ENCODE data around the gene ETFDH.
"Not testable (repeated sequence)": the region's sequence is repeated elsewhere in the genome, so short reads cannot be mapped to it uniquely, and the experiment has no call there.

Gene ETFDH

GRCh38 chr4:158671915-158672806 lies at the start of gene ETFDH:
Gene ETFDH, plus strand, starts transcription at chr4:158672296. Its CDS starts 161 bp downstream, at chr4:158672457.
- no peaks in the 10 kb centered on the region for H3K9me3 Mint-ChIP-seq
- H3K4me3 Mint-ChIP-seq, result peak within 1 kb of the TSS; percentile 84
- H3K36me3 Mint-ChIP-seq, result no peaks in the 10 kb centered on the region
- ATAC-seq (ENCODE audit: low read depth) (peak; percentile 80), DNase-seq (ENCODE audit: low spot score in 2 of 2) (peak; percentile 91 to 96)
- H3K27me3 Mint-ChIP-seq, result no peaks in the 10 kb centered on the region
- H3K27ac Mint-ChIP-seq, result peak within 1 kb of the TSS; percentile 88
- H3K4me1 Mint-ChIP-seq, result peaks cover 9% of the 10 kb centered on the region

DNA sequence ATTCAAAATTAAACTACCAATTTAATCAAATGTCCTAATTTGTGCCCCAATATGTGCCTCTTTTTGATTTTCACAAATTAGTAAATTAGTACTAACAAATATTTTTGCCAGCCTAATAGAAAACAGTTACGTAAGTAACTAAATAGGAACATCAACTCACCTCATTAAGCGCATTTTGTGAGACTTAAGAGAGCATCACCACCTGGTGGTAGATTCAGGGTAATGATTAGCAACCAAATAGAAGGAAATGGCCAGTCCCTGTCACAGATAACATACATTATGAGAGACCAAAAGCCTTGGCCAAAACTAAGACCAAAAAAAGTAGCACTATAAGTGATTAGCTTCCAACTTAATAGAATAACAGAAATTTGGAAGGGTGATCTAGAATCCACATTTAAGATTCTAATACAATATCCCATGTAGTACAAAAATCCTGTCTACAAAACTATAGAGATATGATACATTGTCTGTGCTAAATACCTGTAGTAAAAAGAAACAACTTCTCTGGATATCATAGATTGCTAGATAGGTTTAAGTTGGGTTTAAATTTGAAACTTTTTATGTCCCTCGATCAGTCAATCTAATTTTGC lies 47.1 kb upstream of the ETFDH start:
- H3K9me3 Mint-ChIP-seq, result no peaks in the 10 kb centered on the region
- no peak overlapping the region for H3K4me3 Mint-ChIP-seq
- H3K27me3 Mint-ChIP-seq, result peaks cover 2% of the 10 kb centered on the region
- H3K36me3 Mint-ChIP-seq, result no peaks in the 10 kb centered on the region
- no peaks in the 10 kb centered on the region for H3K4me1 Mint-ChIP-seq
- no peak overlapping the region for H3K27ac Mint-ChIP-seq
- DNase-seq (ENCODE audit: low spot score in 2 of 2) (peak in 1 of 2 donors; percentile 5), ATAC-seq (ENCODE audit: low read depth) (peak; percentile 71)

- Mint-ChIP-seq H3K27me3 (peaks cover 2% of the 10 kb centered on the region), H3K27ac (no peak overlapping the region), H3K36me3 (no peaks in the 10 kb centered on the region), H3K9me3 (no peaks in the 10 kb centered on the region), H3K4me3 (no peak overlapping the region), H3K4me1 (no peaks in the 10 kb centered on the region)
- ATAC-seq (ENCODE audit: low read depth), result no peak
- no peak for DNase-seq (ENCODE audit: low spot score in 2 of 2)
These were observed 46.6 kb upstream of the ETFDH start for GRCh38 chr4:158625544-158625943.

- no peak overlapping the region for H3K27ac Mint-ChIP-seq
- no peaks in the 10 kb centered on the region for H3K4me1 Mint-ChIP-seq
- ATAC-seq (ENCODE audit: low read depth), result no peak
- H3K9me3 Mint-ChIP-seq, result no peaks in the 10 kb centered on the region
- H3K4me3 Mint-ChIP-seq, result no peak overlapping the region
- no peaks in the 10 kb centered on the region for H3K36me3 Mint-ChIP-seq
- no peak for DNase-seq (ENCODE audit: low spot score in 2 of 2)
- H3K27me3 Mint-ChIP-seq, result peaks cover 5% of the 10 kb centered on the region
These were observed 41.2 kb upstream of the ETFDH start for GRCh38 chr4:158630893-158631292.

DNA sequence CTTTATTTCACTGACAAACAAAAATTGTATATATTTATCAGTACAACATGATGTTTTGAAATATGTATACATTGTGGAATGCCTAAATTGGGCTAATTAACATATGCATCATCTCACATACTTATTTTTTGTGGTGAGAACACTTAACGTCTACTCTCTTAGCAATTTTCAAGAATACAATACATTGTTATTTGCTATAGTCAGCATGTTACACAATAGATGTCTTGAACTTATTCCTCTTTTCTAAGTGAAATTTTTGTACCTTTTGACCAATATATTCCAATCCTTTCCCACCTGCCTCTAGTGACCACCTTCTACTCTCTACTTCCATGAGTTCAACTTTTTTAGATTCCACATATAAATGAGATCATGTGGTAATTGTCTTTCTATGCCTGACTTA lies 35.5 kb upstream of the ETFDH start:
- DNase-seq (ENCODE audit: low spot score in 2 of 2), result no peak
- Mint-ChIP-seq H3K27me3 (peaks cover 8% of the 10 kb centered on the region), H3K36me3 (no peaks in the 10 kb centered on the region), H3K4me1 (no peaks in the 10 kb centered on the region), H3K4me3 (no peak overlapping the region), H3K9me3 (no peaks in the 10 kb centered on the region), H3K27ac (no peak overlapping the region)
- ATAC-seq (ENCODE audit: low read depth), result no peak

GRCh38 chr4:158644356-158644755 lies 27.7 kb upstream of the ETFDH start:
- no peaks in the 10 kb centered on the region for H3K4me1 Mint-ChIP-seq
- no peaks in the 10 kb centered on the region for H3K36me3 Mint-ChIP-seq
- DNase-seq (ENCODE audit: low spot score in 2 of 2) (no peak), ATAC-seq (ENCODE audit: low read depth) (no peak)
- H3K27ac Mint-ChIP-seq, result no peak overlapping the region
- no peak overlapping the region for H3K4me3 Mint-ChIP-seq
- H3K9me3 Mint-ChIP-seq, result peaks cover 1% of the 10 kb centered on the region
- peaks cover 9% of the 10 kb centered on the region for H3K27me3 Mint-ChIP-seq

GRCh38 chr4:158644760-158645159 lies 27.3 kb upstream of the ETFDH start:
- Mint-ChIP-seq H3K27ac (no peak overlapping the region), H3K36me3 (no peaks in the 10 kb centered on the region), H3K4me3 (no peak overlapping the region), H3K4me1 (no peaks in the 10 kb centered on the region), H3K27me3 (peaks cover 9% of the 10 kb centered on the region), H3K9me3 (peaks cover 1% of the 10 kb centered on the region)
- DNase-seq (ENCODE audit: low spot score in 2 of 2) (no peak), ATAC-seq (ENCODE audit: low read depth) (no peak)

- DNase-seq (ENCODE audit: low spot score in 2 of 2) (no peak), ATAC-seq (ENCODE audit: low read depth) (no peak)
- Mint-ChIP-seq H3K36me3 (no peaks in the 10 kb centered on the region), H3K4me1 (peaks cover 3% of the 10 kb centered on the region), H3K27ac (no peak overlapping the region), H3K9me3 (no peaks in the 10 kb centered on the region), H3K4me3 (no peak overlapping the region), H3K27me3 (peaks cover 8% of the 10 kb centered on the region)
These were observed 22.9 kb upstream of the ETFDH start for GRCh38 chr4:158649111-158649680.

DNA sequence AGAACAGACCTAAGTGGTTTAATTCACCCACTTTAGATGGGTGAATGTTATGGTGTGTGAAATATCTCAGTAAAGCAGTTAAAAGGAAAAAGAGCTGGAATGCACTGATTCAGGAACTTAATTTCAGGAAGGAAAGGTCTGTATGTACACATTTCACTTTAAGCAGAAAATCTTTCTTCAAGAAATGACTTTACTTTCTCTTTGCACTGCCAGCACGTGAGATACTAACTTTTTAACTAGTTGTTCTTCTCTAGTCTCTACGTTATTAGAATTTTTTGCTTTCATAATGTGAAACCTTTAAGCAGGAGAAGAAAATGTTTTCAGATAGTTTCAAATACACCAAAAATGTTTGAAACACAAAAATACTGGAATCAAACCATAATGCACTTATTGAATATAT lies 19.2 kb upstream of the ETFDH start:
- H3K27me3 Mint-ChIP-seq, result peaks cover 5% of the 10 kb centered on the region
- H3K27ac Mint-ChIP-seq, result no peak overlapping the region
- H3K4me1 Mint-ChIP-seq, result peaks cover 3% of the 10 kb centered on the region
- H3K4me3 Mint-ChIP-seq, result no peak overlapping the region
- H3K36me3 Mint-ChIP-seq, result no peaks in the 10 kb centered on the region
- no peaks in the 10 kb centered on the region for H3K9me3 Mint-ChIP-seq
- ATAC-seq (ENCODE audit: low read depth) (no peak), DNase-seq (ENCODE audit: low spot score in 2 of 2) (no peak)

GRCh38 chr4:158656439-158656838 lies 15.7 kb upstream of the ETFDH start:
- peaks cover 3% of the 10 kb centered on the region for H3K4me1 Mint-ChIP-seq
- H3K27ac Mint-ChIP-seq, result no peak overlapping the region
- no peaks in the 10 kb centered on the region for H3K9me3 Mint-ChIP-seq
- no peak overlapping the region for H3K4me3 Mint-ChIP-seq
- peaks cover 8% of the 10 kb centered on the region for H3K27me3 Mint-ChIP-seq
- no peak for DNase-seq (ENCODE audit: low spot score in 2 of 2)
- no peak for ATAC-seq (ENCODE audit: low read depth)
- H3K36me3 Mint-ChIP-seq, result no peaks in the 10 kb centered on the region

- Mint-ChIP-seq H3K36me3 (no peaks in the 10 kb centered on the region), H3K27me3 (peaks cover 8% of the 10 kb centered on the region), H3K9me3 (no peaks in the 10 kb centered on the region), H3K27ac (no peak overlapping the region), H3K4me3 (no peak overlapping the region), H3K4me1 (peaks cover 3% of the 10 kb centered on the region)
- DNase-seq (ENCODE audit: low spot score in 2 of 2) (no peak), ATAC-seq (ENCODE audit: low read depth) (no peak)
These were observed 14.8 kb upstream of the ETFDH start for GRCh38 chr4:158657291-158657690.

DNA sequence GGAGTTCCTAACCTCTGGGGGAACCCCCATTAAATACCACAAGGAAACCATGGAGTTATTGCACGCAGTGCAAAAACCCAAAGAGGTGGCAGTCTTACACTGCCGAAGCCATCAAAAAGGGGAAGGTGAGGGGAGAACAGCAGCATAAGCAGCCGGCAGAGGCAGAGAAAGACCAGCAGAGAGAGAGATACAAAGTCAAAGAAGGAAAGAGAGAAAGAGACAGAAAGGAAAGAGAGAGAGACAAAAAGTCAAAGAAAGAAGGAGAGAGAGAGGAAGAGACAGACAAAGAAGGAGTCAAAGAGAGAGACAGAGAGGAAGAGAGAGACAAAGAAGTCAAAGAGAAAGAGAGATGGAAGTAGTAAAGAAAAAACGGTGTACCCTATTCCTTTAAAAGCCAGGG lies 8.8 kb upstream of the ETFDH start:
- not testable (repeated sequence) for H3K27me3 Mint-ChIP-seq; ATAC-seq (ENCODE audit: low read depth); H3K27ac Mint-ChIP-seq; H3K4me3 Mint-ChIP-seq; H3K9me3 Mint-ChIP-seq; H3K36me3 Mint-ChIP-seq; H3K4me1 Mint-ChIP-seq; DNase-seq (ENCODE audit: low spot score in 2 of 2)

DNA sequence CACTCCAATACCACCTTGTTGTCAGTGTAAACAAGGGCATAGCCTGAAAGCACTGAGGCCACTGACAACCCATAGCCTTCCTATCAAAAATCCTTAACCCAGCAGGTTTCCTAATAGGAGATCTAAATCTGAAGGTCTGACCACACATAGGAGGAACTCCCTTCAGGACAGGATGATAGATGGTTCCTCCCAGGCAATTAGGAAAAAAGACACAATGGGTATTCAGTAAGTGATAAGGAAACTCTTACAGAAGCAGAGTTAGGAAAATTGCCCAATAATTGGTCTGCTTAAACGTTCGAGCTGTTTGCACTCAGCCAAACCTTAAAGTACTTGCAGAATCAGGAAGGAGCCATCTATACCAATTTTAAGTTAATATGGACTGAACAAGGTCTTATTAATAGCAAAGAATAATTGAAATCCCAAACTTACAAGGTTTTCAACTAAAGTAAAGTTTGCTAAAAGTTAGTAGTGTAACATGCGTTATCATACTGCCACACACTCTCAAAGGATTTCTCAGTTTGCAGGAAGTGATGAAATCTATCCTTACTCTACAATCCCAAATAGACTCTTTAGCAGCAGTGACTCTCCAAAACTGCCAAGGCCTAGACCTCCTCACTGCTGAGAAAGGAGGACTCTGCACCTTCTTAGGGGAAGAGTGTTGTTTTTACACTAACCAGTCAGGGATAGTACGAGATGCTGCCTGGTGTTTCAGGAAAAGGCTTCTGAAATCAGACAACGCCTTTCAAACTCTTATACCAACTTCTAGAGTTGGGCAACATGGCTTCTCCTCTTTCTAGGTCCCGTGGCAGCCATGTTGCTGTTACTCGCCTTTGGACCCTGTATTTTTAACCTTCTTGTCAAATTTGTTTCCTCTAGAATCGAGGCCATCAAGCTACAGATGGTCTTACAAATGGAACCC lies 8.1 kb upstream of the ETFDH start:
- H3K27me3 Mint-ChIP-seq; DNase-seq (ENCODE audit: low spot score in 2 of 2); H3K4me1 Mint-ChIP-seq; ATAC-seq (ENCODE audit: low read depth); H3K36me3 Mint-ChIP-seq; H3K27ac Mint-ChIP-seq; H3K4me3 Mint-ChIP-seq; H3K9me3 Mint-ChIP-seq: not testable (repeated sequence)

GRCh38 chr4:158664806-158665205 lies 7.3 kb upstream of the ETFDH start:
- DNase-seq (ENCODE audit: low spot score in 2 of 2) (no peak), ATAC-seq (ENCODE audit: low read depth) (no peak)
- H3K27ac Mint-ChIP-seq, result no peak overlapping the region
- no peaks in the 10 kb centered on the region for H3K36me3 Mint-ChIP-seq
- no peak overlapping the region for H3K4me3 Mint-ChIP-seq
- H3K27me3 Mint-ChIP-seq, result no peaks in the 10 kb centered on the region
- H3K9me3 Mint-ChIP-seq, result no peaks in the 10 kb centered on the region
- peaks cover 3% of the 10 kb centered on the region for H3K4me1 Mint-ChIP-seq
